Left colon (tissue), 2 donors: ENCODE measurements around the gene NACA2. TPM values are rescaled to one million over a fixed set of nuclear protein-coding genes. Genes with fewer than 3 reads are reported as not detected.
A peak's percentile ranks its signal among the peaks of the same experiment; 100 is the strongest.
"Not testable (repeated sequence)": the region's sequence is repeated elsewhere in the genome, so short reads cannot be mapped to it uniquely, and the experiment has no call there.

Source experiments
- ATAC-seq: fragments of 200-7000 bp; cut with Tn5 transposase; one replicate; pipeline ENCODE4 v1.9.1; 2020; ENCODE audit warnings: mild to moderate bottlenecking, moderate library complexity
- DNase-seq, 2 donors: peaks; one replicate each; pipeline ENCODE4 v3.0.0-alpha.2; 2020
- intact Hi-C, 2 donors: fragments of 100-400 bp; cut with DNase I in 1 of 2; cut with micrococcal nuclease in 1 of 2; formaldehyde crosslinking; loops; one replicate each; pipeline versions ENCODE4 v1.11.2 to v1.14.0; 2022; cut with DNase I, micrococcal nuclease
- long read RNA-seq: library from polyadenylated mRNA; unstranded; transcript quantifications from one replicate; pipeline ENCODE4 v2.0.0, GENCODE V29; 2021
- total RNA-seq, 2 donors: library from RNA; stranded (reverse); fragmentation: NEBNext Ultra II Directional; extraction: Animal tissue kit (Norgen Biotek cat#: 25700); gene quantifications; one replicate each; pipeline ENCODE4 v1.2.1, GENCODE V29; 2021
- donor health status: DM: no; HTN: no; CAD: no.
- donor health status: DM: yes; HTN: yes; CAD: no.

The NACA2 gene
- total RNA-seq: not detected
- long read RNA-seq: 0 reads

- DNase-seq (no peak), ATAC-seq (no peak)
- intact Hi-C loops: no loop called here
Measured at GRCh38 chr17:61591018-61591417, at the start of gene NACA2. TSS of gene NACA2 (minus strand) at chr17:61591219. CDS start at chr17:61591180, 39 bp downstream.

DNA sequence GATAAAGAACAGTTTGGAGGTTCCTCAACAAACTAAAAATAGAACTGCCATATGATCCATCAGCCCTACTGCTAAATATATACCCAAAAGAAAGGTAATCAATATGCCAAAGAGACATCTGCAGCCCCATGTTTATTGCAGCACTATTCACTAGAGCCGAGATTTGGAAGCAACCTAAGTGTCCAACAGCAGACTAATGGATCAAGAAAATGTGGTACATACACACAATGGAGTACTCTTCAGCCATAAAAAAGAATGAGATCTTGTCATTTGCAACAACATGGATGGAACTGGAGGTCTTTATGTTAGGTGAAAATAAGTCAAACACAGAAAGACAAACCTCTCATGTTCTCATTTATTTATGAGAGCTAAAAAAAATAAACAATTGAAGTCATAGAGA is 48.8 kb upstream of the NACA2 start:
- intact Hi-C loops: no loop called here
- ATAC-seq (no peak), DNase-seq (no peak)

- ATAC-seq (no peak), DNase-seq (no peak)
- intact Hi-C loops: no loop called here
Measured at GRCh38 chr17:61638087-61638486, 47.1 kb upstream of the NACA2 start.

DNA sequence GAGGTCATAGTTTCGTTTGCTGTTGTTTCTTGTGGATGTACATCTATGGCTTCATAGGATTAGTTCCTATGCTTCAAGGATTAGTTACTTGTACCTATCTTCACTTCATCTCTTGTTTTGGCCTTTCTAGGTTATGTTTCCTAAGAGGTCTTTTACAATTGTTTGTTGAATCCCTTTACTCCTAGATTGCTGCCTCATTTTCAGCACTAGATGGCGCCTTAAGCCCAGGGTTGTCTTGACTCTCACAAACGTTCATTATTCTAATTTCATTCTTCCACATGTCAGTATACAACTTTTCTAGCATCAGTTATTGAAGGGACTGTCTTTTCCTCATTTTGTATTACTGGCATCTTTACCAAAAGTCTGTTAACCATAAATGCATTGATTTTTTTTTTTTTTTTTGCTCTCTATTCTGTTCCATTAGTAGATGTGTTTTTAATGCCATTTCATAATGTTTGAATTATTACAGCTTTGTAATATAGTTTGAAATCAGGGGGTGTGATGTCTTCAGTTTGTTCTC is 45.0 kb upstream of the NACA2 start:
- intact Hi-C loops: no loop called here
- ATAC-seq: peak; percentile 52
- DNase-seq: peak in 1 of 2 donors; percentile 41

- intact Hi-C loops: no loop called here
- ATAC-seq: no peak
- DNase-seq: no peak
Measured at GRCh38 chr17:61634942-61635538, 44.0 kb upstream of the NACA2 start.

- intact Hi-C loops: no loop called here
- no peak for ATAC-seq
- DNase-seq: no peak
Measured at GRCh38 chr17:61634011-61634539, 43.1 kb upstream of the NACA2 start.

DNA sequence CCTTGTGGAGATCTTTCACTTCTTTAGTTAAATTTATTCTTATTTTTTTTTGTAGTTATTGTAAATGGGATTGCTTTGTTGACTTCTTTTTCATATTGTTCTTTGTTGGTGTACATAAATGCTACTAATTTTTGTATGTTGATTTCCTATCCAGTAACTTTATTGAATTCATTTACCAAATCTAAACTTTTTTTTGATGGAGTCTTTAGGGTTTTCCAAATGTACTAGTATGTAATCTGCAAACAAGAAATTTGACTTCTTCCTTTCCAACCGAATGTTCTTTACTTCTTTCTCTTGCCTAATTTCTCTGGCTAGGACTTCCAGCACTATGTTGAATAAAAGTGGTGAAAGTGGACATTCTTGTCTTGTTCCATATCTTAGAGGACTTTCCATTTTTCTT is 41.8 kb upstream of the NACA2 start:
- DNase-seq: no peak
- intact Hi-C loops: no loop called here
- no peak for ATAC-seq

- no peak for ATAC-seq
- intact Hi-C loops: no loop called here
- no peak for DNase-seq
Measured at GRCh38 chr17:61631800-61632199, 40.8 kb upstream of the NACA2 start.

GRCh38 chr17:61628158-61628557 is 37.1 kb upstream of the NACA2 start:
- intact Hi-C loops, DNase-seq, ATAC-seq: not testable (repeated sequence)

DNA sequence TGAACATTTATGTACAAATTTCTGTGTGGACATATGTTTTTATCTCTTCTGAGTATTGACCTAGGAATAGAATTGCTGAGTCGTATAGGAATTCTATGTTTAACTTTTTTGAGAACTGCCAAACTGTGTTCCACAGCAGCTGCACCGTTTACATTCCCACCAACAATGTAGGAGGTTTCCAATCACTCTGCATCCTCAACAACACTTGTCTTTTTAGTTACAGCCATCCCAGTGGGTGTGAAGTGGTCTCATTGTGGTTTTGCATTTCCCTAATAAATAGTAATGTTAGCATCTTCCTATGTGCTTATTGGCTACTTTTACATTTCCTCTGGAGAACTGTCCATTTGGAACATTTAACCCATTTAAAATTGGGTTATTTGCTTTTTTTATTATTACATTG is 36.6 kb upstream of the NACA2 start:
- ATAC-seq (no peak), DNase-seq (no peak)
- intact Hi-C loops: no loop called here

DNA sequence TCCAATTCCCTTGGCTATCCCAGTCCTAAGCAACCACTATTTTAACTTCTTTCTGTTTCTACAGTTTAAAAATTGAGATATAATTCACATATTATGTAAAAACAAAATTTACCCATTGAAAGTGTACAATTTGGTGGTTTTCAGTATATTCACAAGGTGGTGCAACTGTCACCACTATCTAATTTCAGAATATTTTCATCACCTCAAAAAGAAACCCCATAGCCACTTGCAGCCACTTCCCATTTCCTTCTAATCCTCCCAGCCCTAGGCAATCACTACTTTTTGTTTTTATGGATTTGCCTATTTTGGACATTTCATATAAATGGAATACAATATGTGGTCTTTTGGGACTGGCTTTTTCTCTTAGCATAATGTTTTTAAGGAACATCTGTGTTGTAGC is 36.1 kb upstream of the NACA2 start:
- intact Hi-C loops: no loop called here
- DNase-seq (no peak), ATAC-seq (no peak)

DNA sequence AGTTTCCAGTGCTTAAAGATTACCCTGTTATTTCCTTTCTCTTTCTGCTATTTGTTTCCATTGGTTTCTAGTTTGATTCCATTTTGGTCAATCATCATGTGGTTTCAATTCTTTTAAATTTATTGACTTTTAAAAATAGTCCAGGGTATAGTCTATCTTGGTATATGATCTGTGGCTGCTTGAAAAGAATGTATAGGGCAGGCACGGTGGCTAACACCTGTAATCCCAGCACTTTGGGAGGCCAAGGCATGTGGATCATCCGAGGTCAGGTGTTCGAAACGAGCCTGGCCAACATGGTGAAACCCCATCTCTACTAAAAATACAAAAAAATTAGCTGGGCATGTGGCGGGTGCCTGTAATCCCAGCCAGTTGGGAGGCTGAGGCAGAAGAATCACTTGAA is 34.5 kb upstream of the NACA2 start:
- DNase-seq (no peak), ATAC-seq (no peak)
- intact Hi-C loops: no loop called here

DNA sequence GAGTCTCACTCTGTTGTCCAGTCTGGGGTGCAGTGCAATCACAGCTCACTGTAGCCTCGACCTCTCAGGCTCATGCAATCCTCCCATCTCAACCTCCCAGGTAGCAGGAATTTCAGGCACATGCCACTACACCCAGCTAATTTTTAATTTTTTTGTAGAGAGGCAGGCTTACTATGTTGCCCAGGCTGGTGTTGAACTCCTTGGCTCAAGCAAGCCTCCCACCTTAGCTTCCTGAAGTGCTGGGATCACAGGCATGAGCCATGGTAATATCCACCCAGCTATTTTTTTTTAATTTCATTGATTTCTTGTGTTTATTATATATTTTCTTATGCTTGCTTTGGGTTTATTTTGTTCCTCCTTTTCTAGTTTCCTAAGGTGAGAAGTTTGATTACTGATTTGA is 33.9 kb upstream of the NACA2 start:
- ATAC-seq: no peak
- intact Hi-C loops: no loop called here
- no peak for DNase-seq

GRCh38 chr17:61621317-61621716 is 30.3 kb upstream of the NACA2 start:
- no peak for DNase-seq
- no peak for ATAC-seq
- intact Hi-C loops: no loop called here

DNA sequence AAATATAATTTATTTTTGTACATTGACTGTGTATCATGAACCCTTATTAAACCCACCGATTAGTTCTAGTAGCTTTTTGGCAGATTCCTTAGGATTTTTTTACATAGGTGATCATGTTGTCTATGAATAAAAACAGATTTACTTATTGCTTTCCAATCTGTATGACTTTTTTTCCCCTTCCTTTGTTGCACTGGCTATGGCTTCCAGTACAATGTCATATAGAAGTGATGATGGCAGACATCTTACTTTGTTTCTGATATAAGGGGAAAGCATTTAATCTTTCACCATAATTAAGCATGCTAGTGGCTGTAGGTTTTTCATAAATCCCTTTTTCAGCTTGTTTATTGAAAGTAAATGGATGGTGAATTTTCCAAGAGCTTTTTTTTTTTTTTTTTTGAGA is 28.9 kb upstream of the NACA2 start:
- ATAC-seq (no peak), DNase-seq (no peak)
- intact Hi-C loops: no loop called here

DNA sequence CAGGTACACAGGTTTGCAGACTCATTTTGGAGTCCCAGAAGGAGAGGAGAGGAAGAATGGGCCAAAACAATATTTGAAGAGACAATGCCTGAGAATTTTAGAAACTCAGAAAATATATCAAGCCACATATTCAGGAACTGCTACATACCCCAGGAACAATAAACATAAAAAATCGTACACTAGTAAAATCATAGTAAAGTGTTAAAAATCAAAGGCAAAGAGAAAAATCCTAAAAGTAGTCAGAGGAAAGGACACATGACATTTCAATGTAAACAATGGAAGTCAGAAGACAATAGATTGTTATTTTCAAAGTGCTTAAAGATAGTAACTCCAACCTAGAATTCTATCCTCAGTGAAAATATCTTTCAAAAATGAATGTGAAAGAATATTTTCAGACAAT is 28.5 kb upstream of the NACA2 start:
- intact Hi-C loops: no loop called here
- ATAC-seq (no peak), DNase-seq (no peak)

DNA sequence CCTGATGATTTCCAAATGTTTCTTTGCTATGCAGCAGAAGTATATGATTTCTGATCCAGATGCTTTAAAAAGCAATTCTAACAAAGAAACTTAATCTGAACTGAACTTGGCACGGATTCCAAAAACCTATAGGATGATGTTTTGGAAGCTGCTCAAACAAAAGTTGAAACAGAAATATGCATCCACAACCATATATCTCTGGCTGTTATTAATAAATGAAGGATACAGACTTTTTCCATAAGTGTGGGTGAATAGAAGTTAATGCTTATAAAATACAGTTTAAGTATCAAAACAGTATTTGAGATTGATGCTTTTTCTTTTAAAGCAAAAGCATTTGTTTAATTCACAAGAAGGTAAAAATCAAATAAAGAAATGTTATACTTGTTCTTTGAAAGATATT is 27.9 kb upstream of the NACA2 start:
- no peak for ATAC-seq
- intact Hi-C loops: no loop called here
- DNase-seq: no peak

- ATAC-seq (no peak), DNase-seq (no peak)
- intact Hi-C loops: no loop called here
Measured at GRCh38 chr17:61617330-61617729, 26.3 kb upstream of the NACA2 start.

DNA sequence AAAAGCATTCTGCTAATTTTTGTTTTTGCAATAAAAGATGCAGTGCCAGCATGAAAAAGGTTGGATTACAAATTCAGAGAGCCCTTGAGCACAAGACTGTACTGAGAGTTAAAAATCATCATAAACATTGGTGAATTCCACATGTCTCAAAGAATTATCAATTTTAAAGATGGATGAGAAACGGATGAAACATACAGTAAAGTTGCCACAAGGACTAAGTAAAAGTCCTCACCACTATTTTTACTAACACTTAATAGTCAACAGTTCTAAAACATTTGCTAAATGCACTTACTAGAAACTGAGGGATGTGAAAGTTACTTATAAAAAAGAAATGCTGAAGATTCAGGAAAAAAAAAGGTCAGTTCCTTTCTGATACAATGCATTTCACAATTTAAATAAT is 25.8 kb upstream of the NACA2 start:
- no peak for DNase-seq
- ATAC-seq: no peak
- intact Hi-C loops: no loop called here

- DNase-seq (no peak), ATAC-seq (no peak)
- intact Hi-C loops: no loop called here
Measured at GRCh38 chr17:61614219-61614618, 23.2 kb upstream of the NACA2 start.

DNA sequence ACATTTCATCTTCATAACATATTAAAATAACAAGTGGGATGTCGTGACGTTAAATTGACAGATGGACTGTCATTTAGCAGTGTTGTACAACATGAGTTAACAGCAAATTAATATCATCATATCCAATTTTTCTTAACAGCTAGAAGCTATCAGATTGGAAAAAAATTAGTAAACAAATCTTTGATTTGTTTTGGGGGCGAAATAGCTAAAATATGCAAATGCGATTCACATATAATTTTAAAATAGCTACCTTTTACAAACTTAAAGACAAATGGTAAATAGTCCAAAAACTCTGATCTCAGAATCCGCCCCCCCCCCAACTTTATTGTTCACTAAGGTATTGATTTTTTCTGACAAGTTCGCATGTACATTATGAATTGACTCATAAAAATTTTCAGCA is 20.3 kb upstream of the NACA2 start:
- no peak for ATAC-seq
- intact Hi-C loops: no loop called here
- DNase-seq: no peak
